ENCODE measurements around the gene TRPC4AP. TPM values are rescaled to one million over a fixed set of nuclear protein-coding genes. Genes with fewer than 3 reads are reported as not detected.

Gene TRPC4AP
- total RNA-seq, 1 donor from 2014 or later, result 54.1 TPM

GRCh38 chr20:34983089-34983820 lies 109.4 kb downstream of the TRPC4AP start:
- Histone ChIP-seq H3K4me1 (no peaks in the 10 kb centered on the region), H3K9me3 (no peaks in the 10 kb centered on the region), H3K36me3 (no peaks in the 10 kb centered on the region), H3K4me3 (no peak overlapping the region), H3K27me3 (no peaks in the 10 kb centered on the region), H3K27ac (no peak overlapping the region)
- intact Hi-C loops (cut with DNase I), result no loop called here
- no peak for TF ChIP-seq CTCF (IDR thresholded peaks at IDR 0.05)
- DNase-seq (ENCODE audit: low spot score in 2 of 2), result no peak

- Histone ChIP-seq H3K27me3 (no peaks in the 10 kb centered on the region), H3K36me3 (no peaks in the 10 kb centered on the region), H3K9me3 (no peaks in the 10 kb centered on the region), H3K4me1 (no peaks in the 10 kb centered on the region), H3K27ac (no peak overlapping the region), H3K4me3 (no peak overlapping the region)
- DNase-seq (ENCODE audit: low spot score in 2 of 2), result no peak
- intact Hi-C loops (cut with DNase I), result no loop called here
- no peak for TF ChIP-seq CTCF (IDR thresholded peaks at IDR 0.05)
Measured at GRCh38 chr20:34982270-34983088, 110.1 kb downstream of the TRPC4AP start.

- intact Hi-C loops (cut with DNase I), result no loop called here
- no peak for TF ChIP-seq CTCF (IDR thresholded peaks at IDR 0.05)
- H3K27me3 ChIP-seq, result no peaks in the 10 kb centered on the region
- H3K36me3 ChIP-seq, result no peaks in the 10 kb centered on the region
- no peak for DNase-seq (ENCODE audit: low spot score in 2 of 2)
- no peaks in the 10 kb centered on the region for H3K9me3 ChIP-seq
- H3K4me3 ChIP-seq, result no peak overlapping the region
- H3K4me1 ChIP-seq, result no peaks in the 10 kb centered on the region
- H3K27ac ChIP-seq, result no peak overlapping the region
Measured at GRCh38 chr20:34980543-34981233, 111.9 kb downstream of the TRPC4AP start.

- no peak for TF ChIP-seq CTCF (IDR thresholded peaks at IDR 0.05)
- Histone ChIP-seq H3K27ac (no peak overlapping the region), H3K27me3 (no peaks in the 10 kb centered on the region), H3K4me3 (no peak overlapping the region), H3K36me3 (no peaks in the 10 kb centered on the region), H3K4me1 (no peaks in the 10 kb centered on the region), H3K9me3 (no peaks in the 10 kb centered on the region)
- DNase-seq (ENCODE audit: low spot score in 2 of 2), result no peak
- intact Hi-C loops (cut with DNase I), result no loop called here
Measured at GRCh38 chr20:34979366-34980153, 113.0 kb downstream of the TRPC4AP start.

- intact Hi-C loops (cut with DNase I), result no loop called here
- H3K36me3 ChIP-seq, result no peaks in the 10 kb centered on the region
- no peaks in the 10 kb centered on the region for H3K27me3 ChIP-seq
- H3K9me3 ChIP-seq, result no peaks in the 10 kb centered on the region
- DNase-seq (ENCODE audit: low spot score in 2 of 2), result no peak
- H3K4me1 ChIP-seq, result no peaks in the 10 kb centered on the region
- no peak overlapping the region for H3K27ac ChIP-seq
- H3K4me3 ChIP-seq, result no peak overlapping the region
- no peak for TF ChIP-seq CTCF (IDR thresholded peaks at IDR 0.05)
Measured at GRCh38 chr20:34978092-34978744, 114.4 kb downstream of the TRPC4AP start.

Measured in ascending aorta (tissue), 2 donors.